ENCODE measurements around the gene MYF6. TPM values are rescaled to one million over a fixed set of nuclear protein-coding genes. Genes with fewer than 3 reads are reported as not detected.

The MYF6 gene
- total RNA-seq, 1 experiment from 2014 or later = 0.07 TPM

GRCh38 chr12:80715713-80716249, 8.3 kb downstream of the MYF6 start:
- DNase-seq = no peak
- H3K9me3 ChIP-seq = no peaks in the 10 kb centered on the region
- no peak overlapping the region for H3K4me3 ChIP-seq
- H3K27me3 ChIP-seq = no peaks in the 10 kb centered on the region
- H3K36me3 ChIP-seq = no peaks in the 10 kb centered on the region

- Histone ChIP-seq H3K9me3 (no peaks in the 10 kb centered on the region), H3K4me3 (no peak within 1 kb of the TSS), H3K27me3 (no peaks in the 10 kb centered on the region), H3K36me3 (no peaks in the 10 kb centered on the region)
- no peak for DNase-seq
Measured at GRCh38 chr12:80716696-80717469, 9.4 kb downstream of the MYF6 start, which contains the start of gene MYF5. Gene MYF5, plus strand, starts transcription at chr12:80716912. Its CDS starts 152 bp downstream, at chr12:80717064.

GRCh38 chr12:80717856-80718255, 10.4 kb downstream of the MYF6 start:
- H3K4me3 ChIP-seq = no peak overlapping the region
- no peaks in the 10 kb centered on the region for H3K27me3 ChIP-seq
- DNase-seq = no peak
- no peaks in the 10 kb centered on the region for H3K9me3 ChIP-seq
- H3K36me3 ChIP-seq = no peaks in the 10 kb centered on the region

GRCh38 chr12:80720516-80720915, 13.1 kb downstream of the MYF6 start:
- H3K27me3 ChIP-seq = no peaks in the 10 kb centered on the region
- no peak for DNase-seq
- no peak overlapping the region for H3K4me3 ChIP-seq

GRCh38 chr12:80721326-80721725, 13.9 kb downstream of the MYF6 start:
- no peak overlapping the region for H3K4me3 ChIP-seq
- no peaks in the 10 kb centered on the region for H3K36me3 ChIP-seq
- H3K9me3 ChIP-seq = no peaks in the 10 kb centered on the region
- DNase-seq = no peak
- no peaks in the 10 kb centered on the region for H3K27me3 ChIP-seq

More at GRCh38 chr12:80720516-80720915, 13.1 kb downstream of the MYF6 start:
- Histone ChIP-seq H3K9me3 (no peaks in the 10 kb centered on the region), H3K36me3 (no peaks in the 10 kb centered on the region)

GRCh38 chr12:80745851-80746505, 38.5 kb downstream of the MYF6 start:
- no peak for DNase-seq
- H3K9me3 ChIP-seq = no peaks in the 10 kb centered on the region
- no peaks in the 10 kb centered on the region for H3K36me3 ChIP-seq
- H3K4me3 ChIP-seq = no peak overlapping the region
- no peaks in the 10 kb centered on the region for H3K27me3 ChIP-seq

- H3K36me3 ChIP-seq = no peaks in the 10 kb centered on the region
- H3K4me3 ChIP-seq = no peak overlapping the region
- H3K27me3 ChIP-seq = no peaks in the 10 kb centered on the region
- DNase-seq = no peak
- no peaks in the 10 kb centered on the region for H3K9me3 ChIP-seq
Measured at GRCh38 chr12:80747800-80748199, 40.4 kb downstream of the MYF6 start.

- H3K4me3 ChIP-seq = no peak overlapping the region
- H3K27me3 ChIP-seq = no peaks in the 10 kb centered on the region
- H3K9me3 ChIP-seq = no peaks in the 10 kb centered on the region
- DNase-seq = no peak
- H3K36me3 ChIP-seq = no peaks in the 10 kb centered on the region
Measured at GRCh38 chr12:80749456-80749855, 42.0 kb downstream of the MYF6 start.

- H3K27me3 ChIP-seq = no peaks in the 10 kb centered on the region
- no peak for DNase-seq
Measured at GRCh38 chr12:80752464-80752863, 45.0 kb downstream of the MYF6 start.

GRCh38 chr12:80754274-80754673, 46.8 kb downstream of the MYF6 start:
- DNase-seq = no peak
- Histone ChIP-seq H3K27me3 (no peaks in the 10 kb centered on the region), H3K36me3 (no peaks in the 10 kb centered on the region), H3K4me3 (no peak overlapping the region), H3K9me3 (no peaks in the 10 kb centered on the region)

More at GRCh38 chr12:80752464-80752863, 45.0 kb downstream of the MYF6 start:
- Histone ChIP-seq H3K4me3 (no peak overlapping the region), H3K9me3 (no peaks in the 10 kb centered on the region), H3K36me3 (no peaks in the 10 kb centered on the region)

- no peaks in the 10 kb centered on the region for H3K36me3 ChIP-seq
- no peak for DNase-seq
- H3K9me3 ChIP-seq = no peaks in the 10 kb centered on the region
- H3K4me3 ChIP-seq = no peak overlapping the region
- H3K27me3 ChIP-seq = no peaks in the 10 kb centered on the region
Measured at GRCh38 chr12:80756875-80757274, 49.4 kb downstream of the MYF6 start.

Other genes with a start within 250 kb of the MYF6 start
- not detected in 2 replicates for gene MYF5, start 9.3 kb downstream of the MYF6 start, total RNA-seq (2014; rRNA removed; shearing (Covaris generic); ENCODE audit: low replicate concordance)
- 10.9 and 20.1 TPM in 2 replicates for gene LIN7A, start 230.3 kb downstream of the MYF6 start, total RNA-seq (2014; rRNA removed; shearing (Covaris generic); ENCODE audit: low replicate concordance)